Ectodermal cell (in vitro differentiated cells): Measurements from ENCODE around the gene PI16.

ENCODE experiments used
- H3K27ac ChIP-seq: 2 replicates; pipeline ENCODE4 v1.7.0; 2013; ENCODE audit warnings: mild to moderate bottlenecking, low read depth, low read length; ENCODE audit not compliant: insufficient read depth, poor library complexity, severe bottlenecking
- H3K27me3 ChIP-seq: 2 replicates; pipeline ENCODE4 v1.7.0; 2013; ENCODE audit warnings: mild to moderate bottlenecking, low read length; ENCODE audit not compliant: insufficient read depth, control insufficient read depth, poor library complexity, severe bottlenecking
- H3K36me3 ChIP-seq: one replicate; pipeline ENCODE4 v1.7.0; 2013; ENCODE audit warnings: low read length; ENCODE audit not compliant: control insufficient read depth, insufficient read depth
- H3K4me1 ChIP-seq: one replicate; pipeline ENCODE4 v1.7.0; 2013; ENCODE audit warnings: low read length; ENCODE audit not compliant: control insufficient read depth, insufficient read depth
- H3K4me3 ChIP-seq: 2 replicates; pipeline ENCODE4 v1.7.0; 2013; ENCODE audit warnings: low read depth, low read length, control low read depth; ENCODE audit not compliant: insufficient read depth
- H3K9me3 ChIP-seq: 2 replicates; pipeline ENCODE4 v1.7.0; 2013; ENCODE audit warnings: mild to moderate bottlenecking, low read length, moderate library complexity; ENCODE audit not compliant: control insufficient read depth
- WGBS, 2 experiments: methylation state at CpG; one replicate each; pipeline ENCODE4 v1.1.7; 2013; ENCODE audit warnings: missing lambda C conversion rate in 2 of 2; 5-methylcytosine and 5-hydroxymethylcytosine counted together

The PI16 gene

GRCh38 chr6:36999061-36999750 is 44.7 kb downstream of the PI16 start:
- no peaks in the 10 kb centered on the region for H3K36me3 ChIP-seq
- H3K4me3 ChIP-seq, result no peak overlapping the region
- 68 to 71% methylated on average over 15 of the region's 15 CpGs for WGBS, 2 experiments
- H3K27me3 ChIP-seq, result no peaks in the 10 kb centered on the region
- no peak overlapping the region for H3K27ac ChIP-seq
- peaks cover 26% of the 10 kb centered on the region for H3K4me1 ChIP-seq
- H3K9me3 ChIP-seq, result no peaks in the 10 kb centered on the region

- 89 to 96% methylated on average over 4 of the region's 4 CpGs for WGBS, 2 experiments
Measured at GRCh38 chr6:36999751-37000125, 45.2 kb downstream of the PI16 start.

DNA sequence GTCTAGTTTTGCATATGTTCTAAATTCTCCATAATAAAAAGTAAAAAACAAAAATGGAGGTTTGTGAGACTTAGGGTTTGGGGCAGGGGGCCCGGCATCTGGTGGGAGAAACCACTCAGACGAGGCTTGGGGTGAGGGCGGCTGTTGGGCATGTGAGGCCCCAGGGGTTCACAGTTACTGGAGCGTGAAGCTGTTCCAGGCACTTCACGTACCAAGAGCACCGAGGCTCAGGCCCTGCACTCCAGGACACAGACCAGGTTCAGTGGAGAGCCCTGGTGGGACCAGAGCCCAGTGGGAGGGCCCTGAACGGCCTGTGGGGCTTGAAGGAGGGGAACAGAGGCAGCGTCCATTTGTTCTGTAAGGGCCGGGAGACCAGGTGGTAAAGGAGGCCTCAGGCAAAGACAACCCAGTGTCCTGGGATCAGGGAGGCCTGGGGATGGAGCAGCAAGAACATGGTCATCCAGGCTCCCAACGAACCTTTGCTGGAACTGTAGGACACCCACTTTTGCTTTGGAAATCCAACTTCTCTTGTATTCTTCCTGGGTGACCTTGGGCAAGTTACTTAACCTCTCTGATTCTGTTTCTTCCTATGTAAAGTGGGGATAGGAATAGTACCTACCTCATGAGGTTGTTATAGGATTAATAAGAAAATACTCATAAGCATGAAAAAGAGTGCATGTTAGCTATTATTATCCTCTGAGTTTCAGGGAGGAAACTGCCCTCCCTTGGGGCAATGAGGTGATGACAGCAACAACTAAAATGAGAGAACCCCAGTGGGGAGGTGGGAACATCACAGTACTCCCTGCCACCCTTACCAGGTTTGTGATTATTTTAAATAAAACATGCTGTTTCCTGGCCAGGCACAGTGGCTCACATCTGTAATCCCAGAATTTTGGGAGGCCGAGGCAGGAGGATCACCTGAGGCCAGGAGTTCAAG is 49.8 kb downstream of the PI16 start:
- H3K27ac ChIP-seq, result no peak overlapping the region
- H3K27me3 ChIP-seq, result no peaks in the 10 kb centered on the region
- H3K4me1 ChIP-seq, result peaks cover 4% of the 10 kb centered on the region
- H3K9me3 ChIP-seq, result no peaks in the 10 kb centered on the region
- H3K4me3 ChIP-seq, result no peak overlapping the region
- 88% methylated on average over 11 of the region's 11 CpGs for WGBS, 2 experiments
- H3K36me3 ChIP-seq, result no peaks in the 10 kb centered on the region

More at GRCh38 chr6:36999751-37000125, 45.2 kb downstream of the PI16 start:
- Histone ChIP-seq H3K36me3 (no peaks in the 10 kb centered on the region), H3K27ac (no peak overlapping the region), H3K27me3 (no peaks in the 10 kb centered on the region), H3K4me3 (no peak overlapping the region), H3K9me3 (no peaks in the 10 kb centered on the region), H3K4me1 (peaks cover 26% of the 10 kb centered on the region)

GRCh38 chr6:37005061-37005810 is 50.7 kb downstream of the PI16 start, which contains the start of gene FGD2:
Gene FGD2, plus strand, starts transcription at chr6:37005655. Its CDS starts 163 bp downstream, at chr6:37005818.
- Histone ChIP-seq H3K9me3 (no peaks in the 10 kb centered on the region), H3K4me1 (no peaks in the 10 kb centered on the region), H3K27ac (no peak within 1 kb of the TSS), H3K27me3 (no peaks in the 10 kb centered on the region), H3K4me3 (no peak within 1 kb of the TSS), H3K36me3 (no peaks in the 10 kb centered on the region)
- 90 to 93% methylated on average over 14 of the region's 14 CpGs for WGBS, 2 experiments

GRCh38 chr6:37005827-37006567 is 51.5 kb downstream of the PI16 start:
- WGBS, 2 experiments, result 90 to 94% methylated on average over 12 to 13 of the region's 13 CpGs
- H3K4me3 ChIP-seq, result no peak overlapping the region
- H3K4me1 ChIP-seq, result no peaks in the 10 kb centered on the region
- no peak overlapping the region for H3K27ac ChIP-seq
- no peaks in the 10 kb centered on the region for H3K36me3 ChIP-seq
- no peaks in the 10 kb centered on the region for H3K9me3 ChIP-seq
- no peaks in the 10 kb centered on the region for H3K27me3 ChIP-seq

DNA sequence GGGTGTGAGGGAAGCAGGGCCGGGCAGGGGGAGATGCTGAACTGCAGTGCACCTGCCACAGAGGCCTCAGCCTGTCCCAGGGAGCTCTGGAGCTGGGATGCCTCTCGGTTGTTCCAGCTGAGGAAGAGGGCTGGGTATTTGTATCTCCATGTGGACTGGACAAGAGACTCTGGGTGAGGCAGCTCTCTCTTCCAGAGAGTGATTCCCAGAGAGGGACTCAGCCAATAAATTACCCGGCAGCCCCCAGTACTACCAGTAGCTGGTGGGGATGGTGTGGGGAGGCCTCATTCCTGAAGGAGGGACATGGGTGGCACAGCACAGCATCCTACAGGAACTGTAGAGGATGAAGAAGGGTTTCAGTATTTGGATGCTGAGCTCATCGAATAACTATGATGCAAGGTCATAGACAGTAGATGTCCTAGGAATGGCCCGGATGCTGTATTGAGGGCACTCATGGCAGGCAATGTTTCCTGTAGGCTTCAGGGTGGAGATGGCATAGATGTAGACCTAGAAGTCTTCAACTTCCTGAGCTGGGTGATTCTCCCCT is 52.3 kb downstream of the PI16 start:
- Histone ChIP-seq H3K27me3 (no peaks in the 10 kb centered on the region), H3K9me3 (no peaks in the 10 kb centered on the region), H3K4me1 (no peaks in the 10 kb centered on the region), H3K27ac (no peak overlapping the region), H3K4me3 (no peak overlapping the region), H3K36me3 (no peaks in the 10 kb centered on the region)
- 86 to 89% methylated on average over 5 of the region's 5 CpGs for WGBS, 2 experiments

DNA sequence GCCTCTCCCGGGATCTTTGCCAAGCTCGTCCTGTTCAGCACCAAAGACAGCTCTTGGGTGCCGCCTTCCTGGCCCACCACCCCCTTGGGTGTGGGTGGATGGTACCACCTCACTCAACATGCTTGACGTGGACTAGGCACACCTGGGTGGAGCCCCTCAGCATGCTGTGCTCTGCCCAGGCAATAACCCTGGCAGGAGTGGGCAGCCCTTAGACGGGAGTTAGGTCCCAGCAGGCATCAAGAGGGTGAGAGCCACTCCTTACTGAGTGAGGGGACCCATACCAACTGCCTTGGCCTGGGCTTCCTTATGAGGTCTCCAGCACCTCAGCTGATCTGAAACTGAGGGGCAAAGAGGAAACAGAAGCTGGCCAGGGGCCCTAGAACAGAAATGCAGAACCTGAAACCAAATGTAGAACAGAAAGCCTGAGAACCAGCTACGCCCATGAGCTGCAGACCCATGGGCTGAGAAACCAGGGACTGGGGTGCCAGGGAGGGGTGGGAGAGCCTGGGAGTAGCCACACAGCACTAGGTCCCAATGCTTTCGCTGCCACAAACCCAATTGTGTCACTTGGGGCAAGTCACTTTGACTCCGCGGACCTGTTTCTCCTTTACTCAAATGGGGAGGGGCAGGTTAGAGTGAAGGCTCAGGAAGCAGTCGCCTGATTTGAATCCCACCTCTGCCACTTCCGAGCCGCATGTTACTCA is 53.0 kb downstream of the PI16 start:
- Histone ChIP-seq H3K4me3 (no peak overlapping the region), H3K27me3 (no peaks in the 10 kb centered on the region), H3K36me3 (no peaks in the 10 kb centered on the region), H3K9me3 (no peaks in the 10 kb centered on the region), H3K4me1 (no peaks in the 10 kb centered on the region), H3K27ac (no peak overlapping the region)
- WGBS, 2 experiments, result 87 to 89% methylated on average over 12 of the region's 12 CpGs

DNA sequence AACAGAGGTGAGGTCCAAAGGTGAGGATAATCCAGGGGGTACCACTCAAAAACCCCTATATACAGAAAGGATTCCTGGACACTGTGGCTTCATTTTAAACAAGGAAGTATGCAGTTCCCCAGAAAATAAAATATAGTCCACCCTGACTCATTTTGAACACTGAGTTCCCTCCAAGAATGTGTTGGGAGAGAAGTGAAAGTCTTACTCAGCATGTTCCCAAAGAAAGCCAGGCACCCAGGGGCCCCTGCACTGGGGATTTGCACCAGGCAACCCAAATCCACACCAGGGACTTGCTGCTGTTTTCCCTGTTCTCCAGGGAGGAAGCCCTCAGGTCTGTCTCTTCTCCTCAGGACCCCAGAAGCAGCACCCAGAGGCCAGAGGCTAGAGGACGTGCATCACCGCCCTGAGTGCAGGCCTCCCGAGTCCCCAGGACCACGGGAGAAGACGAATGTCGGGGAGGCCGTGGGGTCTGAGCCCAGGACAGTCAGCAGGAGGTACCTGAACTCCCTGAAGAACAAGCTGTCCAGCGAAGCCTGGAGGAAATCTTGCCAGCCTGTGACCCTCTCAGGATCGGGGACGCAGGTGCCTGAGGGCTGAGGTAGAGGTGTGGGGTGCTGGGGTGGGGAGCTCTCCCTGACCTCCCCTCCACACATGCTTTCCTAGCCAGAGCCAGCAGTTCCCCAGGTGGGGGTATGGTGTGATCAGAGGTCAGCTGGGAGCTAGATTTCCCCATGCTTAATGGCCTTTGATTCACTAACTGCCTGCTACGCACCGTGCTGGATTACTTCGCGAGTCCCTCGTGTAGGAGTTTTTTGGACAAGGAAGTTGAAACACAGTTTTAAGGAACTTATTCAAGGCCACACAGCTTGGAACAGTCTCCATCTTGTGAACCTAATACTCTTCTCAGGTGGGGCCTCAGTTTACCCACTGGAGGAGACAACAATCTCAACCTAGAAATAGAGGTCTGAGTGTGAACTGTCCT is 54.2 kb downstream of the PI16 start:
- no peak overlapping the region for H3K27ac ChIP-seq
- no peaks in the 10 kb centered on the region for H3K9me3 ChIP-seq
- H3K4me1 ChIP-seq, result no peaks in the 10 kb centered on the region
- no peaks in the 10 kb centered on the region for H3K27me3 ChIP-seq
- no peaks in the 10 kb centered on the region for H3K36me3 ChIP-seq
- no peak overlapping the region for H3K4me3 ChIP-seq
- WGBS, 2 experiments, result 93 to 95% methylated on average over 15 of the region's 15 CpGs
